Neural crest cell (in vitro differentiated cells): ENCODE data around the gene MCUB. TPM values are rescaled to one million over a fixed set of nuclear protein-coding genes. Genes with fewer than 3 reads are reported as not detected.
"Not testable (repeated sequence)": the region's sequence is repeated elsewhere in the genome, so short reads cannot be mapped to it uniquely, and the experiment has no call there.

ENCODE experiments used
- DNase-seq: peaks from one replicate; pipeline ENCODE4 v3.0.0; 2021; ENCODE audit warnings: low read depth, mixed read lengths, low spot score
- H3K27ac Mint-ChIP-seq: one replicate; pipeline ENCODE4 v1.8.0; 2021; ENCODE audit warnings: mild to moderate bottlenecking, mixed read lengths; ENCODE audit not compliant: unreplicated experiment
- H3K27me3 Mint-ChIP-seq: 2 replicates; pipeline ENCODE4 v1.8.0; 2021; ENCODE audit warnings: low read depth, mild to moderate bottlenecking, mixed read lengths
- H3K36me3 Mint-ChIP-seq: 2 replicates; pipeline ENCODE4 v1.8.0; 2021; ENCODE audit warnings: low read depth, mild to moderate bottlenecking, mixed read lengths
- H3K4me1 Mint-ChIP-seq: 2 replicates; pipeline ENCODE4 v1.8.0; 2021; ENCODE audit warnings: mixed read lengths
- H3K4me3 Mint-ChIP-seq: one replicate; pipeline ENCODE4 v1.8.0; 2021; ENCODE audit warnings: mild to moderate bottlenecking, mixed read lengths
- H3K9me3 Mint-ChIP-seq: 2 replicates; pipeline ENCODE4 v1.8.0; 2021; ENCODE audit warnings: mixed read lengths
- CTCF ChIP-seq: fragments of 200-600 bp; sonication (generic); conservative IDR thresholded peaks from 2 replicates; pipeline ENCODE4 v1.5.0; 2021; ENCODE audit warnings: antibody characterized with exemption, mild to moderate bottlenecking
- long read RNA-seq: library from polyadenylated mRNA; unstranded; transcript quantifications from one replicate; pipeline ENCODE4 v2.0.0, GENCODE V29; 2020
- total RNA-seq: library from RNA; stranded (reverse); gene quantifications from 2 replicates; pipeline ENCODE4 v1.2.1, GENCODE V29; 2021

The MCUB gene, protein sequence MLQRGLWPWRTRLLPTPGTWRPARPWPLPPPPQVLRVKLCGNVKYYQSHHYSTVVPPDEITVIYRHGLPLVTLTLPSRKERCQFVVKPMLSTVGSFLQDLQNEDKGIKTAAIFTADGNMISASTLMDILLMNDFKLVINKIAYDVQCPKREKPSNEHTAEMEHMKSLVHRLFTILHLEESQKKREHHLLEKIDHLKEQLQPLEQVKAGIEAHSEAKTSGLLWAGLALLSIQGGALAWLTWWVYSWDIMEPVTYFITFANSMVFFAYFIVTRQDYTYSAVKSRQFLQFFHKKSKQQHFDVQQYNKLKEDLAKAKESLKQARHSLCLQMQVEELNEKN
- 15.9 and 18.1 TPM in 2 replicates for total RNA-seq
- long read RNA-seq, transcript MCUB-201 (8 exons, 2,278 nt) = major isoform, 15 of 17 reads
- long read RNA-seq, partial matches to known transcripts = 1 of 17 reads
- long read RNA-seq, other reads (novel, unspliced or antisense) = 1 of 17 reads

- H3K4me3 Mint-ChIP-seq = peak within 1 kb of the TSS; percentile 86
- peaks cover 23% of the 10 kb centered on the region for H3K4me1 Mint-ChIP-seq
- no peak for TF ChIP-seq CTCF
- H3K27me3 Mint-ChIP-seq = peaks cover 3% of the 10 kb centered on the region
- H3K36me3 Mint-ChIP-seq = peaks cover 4% of the 10 kb centered on the region
- peak within 1 kb of the TSS; percentile 85 for H3K27ac Mint-ChIP-seq
- DNase-seq = peak; percentile 76
- H3K9me3 Mint-ChIP-seq = peaks cover 2% of the 10 kb centered on the region
These were observed at the start of gene MCUB for GRCh38 chr4:109559983-109560686. MCUB (plus strand) TSS chr4:109560246; CDS start chr4:109560338, 92 bp downstream.

DNA sequence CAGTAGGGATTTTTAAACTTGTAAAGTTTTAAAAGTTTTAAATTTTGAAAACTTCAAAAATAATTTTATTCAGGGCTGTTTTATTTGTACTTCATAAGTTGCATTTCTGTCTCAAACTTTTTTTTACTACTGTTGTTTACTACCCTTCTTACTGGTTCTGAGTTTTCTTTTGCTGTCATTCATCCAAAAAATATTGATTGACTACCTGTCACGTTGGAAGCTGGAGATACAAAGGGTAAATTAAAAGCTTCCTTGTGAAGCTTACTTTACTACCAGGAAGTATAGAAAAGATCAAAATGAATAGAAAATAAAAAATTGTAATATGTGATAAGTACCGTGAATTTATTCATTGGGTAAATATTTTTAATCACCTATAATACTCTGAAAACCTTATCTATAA, 49.4 kb upstream of the MCUB start:
- no peak for TF ChIP-seq CTCF
- no peaks in the 10 kb centered on the region for H3K4me1 Mint-ChIP-seq
- DNase-seq = no peak
- H3K4me3 Mint-ChIP-seq = no peak overlapping the region
- no peaks in the 10 kb centered on the region for H3K9me3 Mint-ChIP-seq
- H3K27ac Mint-ChIP-seq = no peak overlapping the region
- H3K27me3 Mint-ChIP-seq = no peaks in the 10 kb centered on the region
- peaks cover 29% of the 10 kb centered on the region for H3K36me3 Mint-ChIP-seq

DNA sequence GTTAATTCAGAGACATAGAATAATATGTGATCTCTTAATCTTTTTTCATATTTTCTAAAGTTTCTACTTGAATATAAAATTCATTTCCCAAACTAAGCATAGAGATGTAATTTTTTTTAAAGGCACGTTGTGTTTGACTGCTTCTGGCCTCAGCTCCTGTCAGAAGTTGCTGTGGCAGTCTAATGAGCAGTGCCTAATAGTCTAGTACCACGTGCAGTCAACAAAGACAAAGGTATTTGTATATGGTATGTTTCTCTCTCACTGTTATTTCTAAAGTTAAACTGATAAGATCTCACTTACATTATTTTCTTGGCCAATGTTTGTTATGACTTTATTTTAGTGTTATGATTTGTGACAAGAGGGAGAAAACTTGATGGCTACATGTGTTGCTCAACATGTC, 48.6 kb upstream of the MCUB start:
- Mint-ChIP-seq H3K27me3 (no peaks in the 10 kb centered on the region), H3K4me1 (no peaks in the 10 kb centered on the region), H3K27ac (no peak overlapping the region), H3K4me3 (no peak overlapping the region), H3K36me3 (peaks cover 26% of the 10 kb centered on the region), H3K9me3 (no peaks in the 10 kb centered on the region)
- no peak for TF ChIP-seq CTCF
- no peak for DNase-seq

DNA sequence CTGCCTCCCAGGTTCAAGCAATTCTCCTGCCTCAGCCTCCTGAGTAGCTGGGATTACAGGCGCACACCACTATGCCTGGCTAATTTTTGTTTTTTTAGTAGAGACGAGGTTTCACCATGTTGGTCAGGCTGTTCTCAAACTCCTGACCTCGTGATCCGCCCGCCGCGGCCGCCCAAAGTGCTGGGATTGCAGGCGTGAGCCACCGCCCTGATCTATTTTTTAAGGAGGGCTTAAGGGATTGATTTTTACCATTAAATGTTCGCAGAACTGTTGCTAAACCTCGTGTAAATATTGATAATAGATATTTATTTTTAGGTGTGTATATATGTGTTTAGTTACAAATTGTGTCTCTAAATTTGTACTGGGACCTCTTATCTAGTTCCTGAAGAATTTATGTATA, 46.7 kb upstream of the MCUB start:
- H3K36me3 Mint-ChIP-seq = peaks cover 26% of the 10 kb centered on the region
- not testable (repeated sequence) for H3K4me3 Mint-ChIP-seq, H3K27me3 Mint-ChIP-seq, H3K4me1 Mint-ChIP-seq, H3K27ac Mint-ChIP-seq, H3K9me3 Mint-ChIP-seq, DNase-seq

DNA sequence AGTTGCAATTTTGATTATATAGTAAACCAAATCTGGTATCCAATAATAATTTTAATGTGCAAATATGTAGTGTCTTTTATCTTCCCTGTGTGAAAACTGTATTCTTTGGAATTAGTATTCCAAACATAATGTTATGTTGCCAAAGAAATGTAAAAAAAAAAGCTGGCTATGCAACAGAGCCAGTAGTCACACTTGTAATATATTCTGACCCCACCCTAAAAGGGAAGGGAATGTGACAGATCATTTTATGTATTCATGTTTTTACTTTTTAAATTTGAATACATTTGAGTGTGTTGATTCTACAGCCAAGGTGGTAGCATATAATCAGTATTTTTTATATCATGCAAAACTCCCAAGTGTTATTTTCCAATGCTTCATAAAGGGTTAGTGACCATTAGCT, 27.9 kb upstream of the MCUB start:
- Mint-ChIP-seq H3K27ac (no peak overlapping the region), H3K36me3 (peaks cover 31% of the 10 kb centered on the region), H3K4me3 (no peak overlapping the region), H3K27me3 (no peaks in the 10 kb centered on the region), H3K9me3 (peaks cover 3% of the 10 kb centered on the region), H3K4me1 (no peaks in the 10 kb centered on the region)
- no peak for TF ChIP-seq CTCF
- no peak for DNase-seq

- H3K4me3 Mint-ChIP-seq = no peak overlapping the region
- no peak overlapping the region for H3K27ac Mint-ChIP-seq
- DNase-seq = no peak
- no peaks in the 10 kb centered on the region for H3K27me3 Mint-ChIP-seq
- no peak for TF ChIP-seq CTCF
- H3K36me3 Mint-ChIP-seq = no peaks in the 10 kb centered on the region
- H3K9me3 Mint-ChIP-seq = no peaks in the 10 kb centered on the region
- no peaks in the 10 kb centered on the region for H3K4me1 Mint-ChIP-seq
These were observed 14.6 kb upstream of the MCUB start for GRCh38 chr4:109545401-109545800.
